NCI-H345 (cell line): Measurements from ENCODE around the gene ABLIM2.

Experiments
- DNase-seq: peaks from one replicate; lab custom pipeline; 2025; lab: John Stamatoyannopoulos, UW

Gene ABLIM2

GRCh38 chr4:8000721-8001491 lies 157.7 kb downstream of the ABLIM2 start:
- DNase-seq, result no peak

- no peak for DNase-seq
Measured at GRCh38 chr4:8000247-8000646, 158.4 kb downstream of the ABLIM2 start.

- DNase-seq, result no peak
Measured at GRCh38 chr4:7999695-8000094, 158.9 kb downstream of the ABLIM2 start.

GRCh38 chr4:7999279-7999678 lies 159.3 kb downstream of the ABLIM2 start:
- no peak for DNase-seq

GRCh38 chr4:7998447-7998846 lies 160.2 kb downstream of the ABLIM2 start:
- no peak for DNase-seq

- DNase-seq, result no peak
Measured at GRCh38 chr4:7995866-7996265, 162.7 kb downstream of the ABLIM2 start.

- DNase-seq, result no peak
Measured at GRCh38 chr4:7995135-7995534, 163.5 kb downstream of the ABLIM2 start.

- no peak for DNase-seq
Measured at GRCh38 chr4:7993671-7994070, 164.9 kb downstream of the ABLIM2 start.

- no peak for DNase-seq
Measured at GRCh38 chr4:7992846-7993245, 165.8 kb downstream of the ABLIM2 start.

- DNase-seq, result no peak
Measured at GRCh38 chr4:7990807-7991459, 167.7 kb downstream of the ABLIM2 start.

- DNase-seq, result no peak
Measured at GRCh38 chr4:7989654-7990053, 169.0 kb downstream of the ABLIM2 start.

- no peak for DNase-seq
Measured at GRCh38 chr4:7988437-7988836, 170.2 kb downstream of the ABLIM2 start.

- DNase-seq, result peak; percentile 57
Measured at GRCh38 chr4:7987148-7987989, 171.2 kb downstream of the ABLIM2 start.

GRCh38 chr4:7985891-7986441 lies 172.6 kb downstream of the ABLIM2 start:
- DNase-seq, result no peak

- no peak for DNase-seq
Measured at GRCh38 chr4:7985072-7985471, 173.5 kb downstream of the ABLIM2 start.

- no peak for DNase-seq
Measured at GRCh38 chr4:7984286-7984925, 174.2 kb downstream of the ABLIM2 start.

GRCh38 chr4:7983296-7983695 lies 175.3 kb downstream of the ABLIM2 start:
- no peak for DNase-seq

GRCh38 chr4:7981738-7982394 lies 176.7 kb downstream of the ABLIM2 start:
- no peak for DNase-seq

- no peak for DNase-seq
Measured at GRCh38 chr4:7980036-7980435, 178.6 kb downstream of the ABLIM2 start.

GRCh38 chr4:7979652-7979968 lies 179.0 kb downstream of the ABLIM2 start:
- no peak for DNase-seq

- DNase-seq, result no peak
Measured at GRCh38 chr4:7978907-7979651, 179.5 kb downstream of the ABLIM2 start.
